ENCODE data around the gene NSUN2. TPM values are rescaled to one million over a fixed set of nuclear protein-coding genes. Genes with fewer than 3 reads are reported as not detected.

The NSUN2 gene
- total and polyA plus RNA-seq, 2 experiments from 2014 or later, result 65.4 to 112 TPM

GRCh38 chr5:6636293-6636692 is 3.4 kb upstream of the NSUN2 start:
- peaks cover 7% of the 10 kb centered on the region for H3K27me3 Mint-ChIP-seq (ENCODE audit: insufficient read depth, low read depth, poor library complexity)
- H2AFZ ChIP-seq, result no peak overlapping the region
- H3K27me3 ChIP-seq (ENCODE audit: insufficient read depth), result no peaks in the 10 kb centered on the region
- H3K9me3 Mint-ChIP-seq, result no peaks in the 10 kb centered on the region
- H4K20me1 ChIP-seq (replicated peaks; ENCODE audit: insufficient read depth), result peaks cover 27% of the 10 kb centered on the region; the same call in 1 of the 2 replicates
- TF ChIP-seq ETS1 (IDR thresholded peaks at IDR 0.05), result no peak
- TF ChIP-seq JUNB (IDR thresholded peaks at IDR 0.05; ENCODE audit: unreplicated experiment), result no peak
- TF ChIP-seq NANOG (IDR thresholded peaks at IDR 0.05; ENCODE audit: borderline replicate concordance), result no peak
- no peak for TF ChIP-seq CREB1 (CRISPR knock-in tag; IDR thresholded peaks at IDR 0.05; ENCODE audit: low read depth)
- no peak for TF ChIP-seq EZH2 (IDR thresholded peaks at IDR 0.05; ENCODE audit: low read depth, unreplicated experiment)
- TF ChIP-seq EZH2phosphoT487 (IDR thresholded peaks at IDR 0.05; ENCODE audit: unreplicated experiment), result no peak
- no peak for TF ChIP-seq POLR2AphosphoS5 (IDR thresholded peaks at IDR 0.05; ENCODE audit: low read depth)
- no peak for TF ChIP-seq CTCF (conservative IDR thresholded peaks at IDR 0.05; ENCODE audit: low read depth in 2 of 2)
- no peak for TF ChIP-seq ZNF114 (CRISPR knock-in tag; IDR thresholded peaks at IDR 0.05)
- TF ChIP-seq STAT1 (IDR thresholded peaks at IDR 0.05; ENCODE audit: unreplicated experiment), result no peak
- TF ChIP-seq REST (IDR thresholded peaks at IDR 0.05; ENCODE audit: unreplicated experiment), result no peak
- H3K4me1 Mint-ChIP-seq, result peaks cover 10% of the 10 kb centered on the region
- H3F3A ChIP-seq (replicated peaks; ENCODE audit: low read depth), result no peaks in the 10 kb centered on the region; the same call in 1 of the 2 replicates
- H3K36me3 ChIP-seq (ENCODE audit: insufficient read depth), result 0 out of 2 replicates have a peak, but pooled peaks cover 1% of the 10 kb centered on the region
- no peak overlapping the region for H3K27ac Mint-ChIP-seq
- H3K4me3 Mint-ChIP-seq, result no peak overlapping the region; the same call in 2 of the 3 replicates
- peaks cover 16% of the 10 kb centered on the region for H3K36me3 Mint-ChIP-seq (ENCODE audit: low read depth)
- no peak overlapping the region for H3K27ac ChIP-seq (ENCODE audit: low read depth)
- peaks cover 14% of the 10 kb centered on the region for H3K4me1 ChIP-seq (ENCODE audit: insufficient read depth)
- DNase-seq (ENCODE audit: low spot score) (no peak), ATAC-seq (no peak)
- no peak overlapping the region for H3K4me2 ChIP-seq
- H3K9me2 ChIP-seq (ENCODE audit: insufficient read depth), result no peaks in the 10 kb centered on the region
- H3K79me2 ChIP-seq (replicated peaks; ENCODE audit: insufficient read depth), result peaks cover 88% of the 10 kb centered on the region
- no peak overlapping the region for H3K4me3 ChIP-seq
